Activated T-cell treated with anti-CD3 and anti-CD28 coated beads, Interleukin-2, amount 50 U/mL, for 72 hours (primary cell): Measurements from ENCODE around the gene LRP1. TPM values are rescaled to one million over a fixed set of nuclear protein-coding genes. Genes with fewer than 3 reads are reported as not detected.
"Not testable (repeated sequence)": the region's sequence is repeated elsewhere in the genome, so short reads cannot be mapped to it uniquely, and the experiment has no call there.

ENCODE experiments used
- ATAC-seq, 2 donors: fragments of 150-1000 bp; cut with Tn5 transposase; replicated peaks in 1 of 2; 2 replicates each; pipeline ENCODE4 v1.10.0; 2021; ENCODE audit warnings: moderate library complexity in 2 of 2, mild to moderate bottlenecking in 1 of 2
- DNase-seq, 2 donors: peaks; one replicate each; pipeline ENCODE4 v3.0.0; 2021 to 2022; ENCODE audit warnings: mixed read lengths in 1 of 2
- H3K27ac Mint-ChIP-seq: one replicate; pipeline ENCODE4 v1.8.0; 2022; ENCODE audit warnings: mild to moderate bottlenecking, moderate library complexity, mixed read lengths
- H3K27me3 Mint-ChIP-seq: one replicate; pipeline ENCODE4 v1.8.0; 2022; ENCODE audit warnings: low read depth, mixed read lengths
- H3K36me3 Mint-ChIP-seq, 2 donors: one replicate each; pipeline ENCODE4 v1.8.0; 2022; ENCODE audit warnings: mixed read lengths in 2 of 2, mild to moderate bottlenecking in 1 of 2; ENCODE audit not compliant: insufficient read depth in 2 of 2
- H3K4me1 Mint-ChIP-seq: one replicate; pipeline ENCODE4 v1.8.0; 2022; ENCODE audit warnings: low read depth, mixed read lengths
- H3K4me3 Mint-ChIP-seq, 2 donors: one replicate each; pipeline ENCODE4 v1.8.0; 2022; ENCODE audit warnings: mild to moderate bottlenecking in 2 of 2, mixed read lengths in 2 of 2, moderate library complexity in 2 of 2
- H3K9me3 Mint-ChIP-seq, 2 donors: one replicate each; pipeline ENCODE4 v1.8.0; 2022; ENCODE audit warnings: mixed read lengths in 2 of 2
- total RNA-seq, 2 donors: library from RNA; stranded (reverse); gene quantifications; one replicate each; pipeline ENCODE4 v1.2.3, GENCODE V29; 2022

LRP1 gene
- total RNA-seq, 2 donors from 2014 or later, result 3.2 to 4.8 TPM

GRCh38 chr12:57110104-57111030 is 17.9 kb upstream of the LRP1 start:
- Mint-ChIP-seq H3K36me3 (peaks cover 13 to 25% of the 10 kb centered on the region in 2 donors), H3K4me1 (peaks cover 64% of the 10 kb centered on the region)

GRCh38 chr12:57111031-57111734 is 17.1 kb upstream of the LRP1 start, which contains the start of gene STAT6:
Gene STAT6, minus strand, starts transcription at chr12:57111362. Its CDS starts 3,084 bp downstream, at chr12:57108278.
- Mint-ChIP-seq H3K4me1 (peaks cover 56% of the 10 kb centered on the region), H3K36me3 (peaks cover 13 to 22% of the 10 kb centered on the region in 2 donors), H3K4me3 (peak within 1 kb of the TSS; percentile 82 to 95), H3K27ac (peak within 1 kb of the TSS; percentile 76), H3K9me3 (no peaks in the 10 kb centered on the region), H3K27me3 (no peaks in the 10 kb centered on the region)
- peak; percentile 70 to 76 for ATAC-seq
- peak; percentile 83 for DNase-seq

More at GRCh38 chr12:57110104-57111030, 17.9 kb upstream of the LRP1 start:
- peak overlapping the region; percentile 82 to 95 for H3K4me3 Mint-ChIP-seq
- H3K27ac Mint-ChIP-seq, result peak overlapping the region; percentile 83
- ATAC-seq (peak; percentile 32 to 33), DNase-seq (peak; percentile 67 to 76)
- no peaks in the 10 kb centered on the region for H3K9me3 Mint-ChIP-seq
- H3K27me3 Mint-ChIP-seq, result no peaks in the 10 kb centered on the region

GRCh38 chr12:57112492-57113294 is 15.6 kb upstream of the LRP1 start:
- DNase-seq, result no peak
- Mint-ChIP-seq H3K27me3 (no peaks in the 10 kb centered on the region), H3K4me1 (peaks cover 41% of the 10 kb centered on the region), H3K27ac (no peak overlapping the region), H3K36me3 (peaks cover 9 to 12% of the 10 kb centered on the region in 2 donors), H3K9me3 (no peaks in the 10 kb centered on the region), H3K4me3 (peak overlapping the region; percentile 82 to 95)
- ATAC-seq, result no peak

- H3K27ac Mint-ChIP-seq, result no peak overlapping the region
- H3K27me3 Mint-ChIP-seq, result no peaks in the 10 kb centered on the region
- H3K4me1 Mint-ChIP-seq, result peaks cover 28% of the 10 kb centered on the region
- H3K4me3 Mint-ChIP-seq, result no peak overlapping the region
- H3K9me3 Mint-ChIP-seq, result no peaks in the 10 kb centered on the region
- ATAC-seq (no peak), DNase-seq (no peak)
- peaks cover 0 to 2% of the 10 kb centered on the region in 2 donors for H3K36me3 Mint-ChIP-seq
Measured at GRCh38 chr12:57116580-57117281, 11.6 kb upstream of the LRP1 start.

GRCh38 chr12:57118711-57119271 is 9.5 kb upstream of the LRP1 start:
- peak; percentile 50 to 66 for ATAC-seq
- H3K36me3 Mint-ChIP-seq, result peaks cover 2 to 3% of the 10 kb centered on the region in 2 donors
- no peak overlapping the region for H3K4me3 Mint-ChIP-seq
- H3K9me3 Mint-ChIP-seq, result peaks cover 3 to 5% of the 10 kb centered on the region in 2 donors
- H3K27ac Mint-ChIP-seq, result no peak overlapping the region
- peaks cover 16% of the 10 kb centered on the region for H3K4me1 Mint-ChIP-seq
- DNase-seq, result no peak
- no peaks in the 10 kb centered on the region for H3K27me3 Mint-ChIP-seq

- Mint-ChIP-seq H3K9me3 (peaks cover 6 to 10% of the 10 kb centered on the region in 2 donors), H3K4me3 (no peak overlapping the region), H3K27me3 (no peaks in the 10 kb centered on the region), H3K27ac (no peak overlapping the region), H3K36me3 (peaks cover 5 to 8% of the 10 kb centered on the region in 2 donors), H3K4me1 (peaks cover 23% of the 10 kb centered on the region)
- no peak for DNase-seq
- peak in 1 of 2 donors; percentile 42 for ATAC-seq
Measured at GRCh38 chr12:57119294-57120085, 8.8 kb upstream of the LRP1 start.

GRCh38 chr12:57120718-57121117 is 7.6 kb upstream of the LRP1 start:
- H3K9me3 Mint-ChIP-seq, result peaks cover 6 to 10% of the 10 kb centered on the region in 2 donors
- H3K27ac Mint-ChIP-seq, DNase-seq, H3K4me3 Mint-ChIP-seq, H3K36me3 Mint-ChIP-seq, ATAC-seq, H3K27me3 Mint-ChIP-seq: not testable (repeated sequence)
- H3K4me1 Mint-ChIP-seq, result peaks cover 23% of the 10 kb centered on the region

- peaks cover 24% of the 10 kb centered on the region for H3K4me1 Mint-ChIP-seq
Measured at GRCh38 chr12:57123813-57124212, 4.5 kb upstream of the LRP1 start.

GRCh38 chr12:57124261-57124877 is 3.9 kb upstream of the LRP1 start:
- Mint-ChIP-seq H3K36me3 (peaks cover 5 to 8% of the 10 kb centered on the region in 2 donors), H3K9me3 (peaks cover 6 to 10% of the 10 kb centered on the region in 2 donors), H3K4me1 (peaks cover 19% of the 10 kb centered on the region), H3K27ac (no peak overlapping the region), H3K27me3 (peaks cover 9% of the 10 kb centered on the region), H3K4me3 (no peak overlapping the region)
- ATAC-seq (peak; percentile 49 to 57), DNase-seq (peak; percentile 79 to 81)

More at GRCh38 chr12:57123813-57124212, 4.5 kb upstream of the LRP1 start:
- Mint-ChIP-seq H3K36me3 (peaks cover 5 to 8% of the 10 kb centered on the region in 2 donors), H3K27ac (no peak overlapping the region), H3K27me3 (peaks cover 9% of the 10 kb centered on the region), H3K9me3 (peaks cover 6 to 10% of the 10 kb centered on the region in 2 donors), H3K4me3 (no peak overlapping the region)
- no peak for DNase-seq
- no peak for ATAC-seq

- Mint-ChIP-seq H3K27ac (no peak overlapping the region), H3K36me3 (peaks cover 5 to 8% of the 10 kb centered on the region in 2 donors), H3K4me3 (no peak overlapping the region), H3K4me1 (peaks cover 20% of the 10 kb centered on the region), H3K27me3 (peaks cover 9% of the 10 kb centered on the region), H3K9me3 (peaks cover 6 to 10% of the 10 kb centered on the region in 2 donors)
- DNase-seq (no peak), ATAC-seq (no peak)
Measured at GRCh38 chr12:57126061-57126460, 2.2 kb upstream of the LRP1 start.

GRCh38 chr12:57126561-57126960 is 1.7 kb upstream of the LRP1 start:
- Mint-ChIP-seq H3K36me3 (peaks cover 5 to 8% of the 10 kb centered on the region in 2 donors), H3K27ac (no peak overlapping the region), H3K4me3 (peak overlapping the region; percentile 87 to 93), H3K9me3 (peaks cover 6 to 10% of the 10 kb centered on the region in 2 donors), H3K4me1 (peaks cover 20% of the 10 kb centered on the region), H3K27me3 (peaks cover 9% of the 10 kb centered on the region)
- DNase-seq (no peak), ATAC-seq (no peak)
